Mononuclear cell (primary cell): ENCODE results near the gene RERE. TPM values are rescaled to one million over a fixed set of nuclear protein-coding genes. Genes with fewer than 3 reads are reported as not detected.

ENCODE experiments used
- H3K27me3 ChIP-seq: 2 replicates; pipeline ENCODE4 v1.6.0; 2011; ENCODE audit warnings: low read length, control low read depth; ENCODE audit not compliant: insufficient read depth
- H3K4me1 ChIP-seq: 2 replicates; pipeline ENCODE4 v1.5.1; 2011; ENCODE audit warnings: mild to moderate bottlenecking, low read length, control low read depth; ENCODE audit not compliant: insufficient read depth
- H3K4me3 ChIP-seq: 2 replicates; pipeline ENCODE4 v1.5.1; 2011; ENCODE audit warnings: mild to moderate bottlenecking, low read length, moderate library complexity
- H3K9me3 ChIP-seq: 2 replicates; pipeline ENCODE4 v1.5.1; 2011; ENCODE audit warnings: low read depth, mild to moderate bottlenecking, control low read depth, low read length
- total RNA-seq: library from RNA; depleted of rRNA; stranded (reverse); fragments of >200 nt; gene quantifications from one replicate; pipeline ENCODE4 v1.2.3, GENCODE V29; 2012

RERE gene
- total RNA-seq, 1 donor: 60.7 TPM

DNA sequence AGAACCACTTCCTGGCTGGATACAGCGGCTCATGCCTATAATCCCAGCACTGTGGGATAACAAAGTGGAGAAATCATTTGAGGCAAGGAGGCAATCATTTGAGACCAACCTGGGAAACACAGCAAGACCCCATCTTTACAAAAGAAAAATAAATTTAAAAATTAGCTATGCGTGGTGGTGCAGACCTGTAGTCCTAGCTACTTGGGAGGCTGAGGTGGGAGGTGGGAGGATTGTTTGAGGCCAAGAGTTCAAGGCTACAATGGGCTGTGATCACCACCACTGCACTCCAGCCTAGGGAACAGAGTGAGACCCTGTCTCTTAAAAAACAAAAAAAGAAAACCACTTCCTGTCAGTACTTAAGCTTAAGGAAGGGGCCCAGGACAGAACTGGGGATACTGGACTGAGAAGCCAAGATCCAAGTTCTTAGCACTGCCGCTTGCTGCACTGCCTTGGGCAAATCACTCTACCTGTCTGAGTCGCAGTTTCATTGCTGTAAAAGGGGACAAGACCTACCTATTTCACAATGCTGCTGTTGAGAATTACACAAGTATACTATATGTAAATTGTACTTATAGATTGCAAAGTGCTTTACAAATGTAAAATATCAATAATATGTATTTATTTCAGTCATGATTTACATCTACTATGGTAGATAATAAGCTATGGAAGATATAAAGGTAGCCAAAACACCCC is 154.9 kb downstream of the RERE start:
- no peaks in the 10 kb centered on the region for H3K27me3 ChIP-seq
- H3K4me3 ChIP-seq: no peak overlapping the region
- no peaks in the 10 kb centered on the region for H3K9me3 ChIP-seq
- H3K4me1 ChIP-seq: peaks cover 72% of the 10 kb centered on the region

DNA sequence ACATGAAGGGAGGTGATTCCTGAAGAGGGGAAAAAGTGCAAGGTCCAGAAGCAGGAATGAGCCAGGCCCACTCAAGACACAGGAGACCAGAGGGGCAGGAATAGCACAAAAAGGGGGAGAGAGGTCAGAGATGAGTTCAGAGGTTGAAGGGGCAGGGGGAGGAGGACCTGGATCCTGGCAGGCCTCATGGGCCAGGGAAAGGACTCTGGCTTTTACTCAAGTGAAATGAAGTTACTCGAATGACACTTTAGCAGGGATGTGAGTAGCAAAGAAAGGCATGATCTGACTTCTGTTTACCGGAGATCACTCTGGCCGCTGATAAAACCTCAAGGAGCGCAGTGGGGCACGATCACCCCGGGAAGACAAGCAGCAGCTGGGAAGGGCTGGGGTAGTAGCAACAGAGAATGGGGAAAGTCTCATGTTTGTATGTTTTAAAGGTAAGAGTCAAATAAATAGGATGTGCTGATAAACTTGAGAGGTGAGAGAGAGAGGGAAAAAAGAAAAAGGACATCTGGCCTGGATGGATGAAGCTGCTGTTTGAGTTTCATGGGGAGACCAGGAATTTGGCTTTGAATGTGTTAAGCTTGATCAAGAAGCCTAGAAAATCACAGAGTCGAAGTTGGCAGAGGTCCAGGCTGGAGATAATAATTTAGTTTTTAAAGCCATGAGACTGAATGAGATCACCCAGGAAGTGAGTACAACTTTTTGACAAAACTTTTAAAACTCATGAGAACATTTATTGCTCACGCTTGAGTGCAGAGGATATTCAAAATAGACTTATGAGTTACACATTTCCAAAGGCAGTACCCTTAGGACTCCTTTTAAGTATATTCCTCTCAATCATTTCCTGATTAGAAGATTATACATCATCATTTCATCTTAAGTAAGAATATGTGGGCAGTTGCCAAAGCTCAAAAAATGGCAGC is 156.0 kb downstream of the RERE start:
- Histone ChIP-seq H3K4me3 (no peak overlapping the region), H3K27me3 (no peaks in the 10 kb centered on the region), H3K9me3 (no peaks in the 10 kb centered on the region), H3K4me1 (peaks cover 62% of the 10 kb centered on the region)

DNA sequence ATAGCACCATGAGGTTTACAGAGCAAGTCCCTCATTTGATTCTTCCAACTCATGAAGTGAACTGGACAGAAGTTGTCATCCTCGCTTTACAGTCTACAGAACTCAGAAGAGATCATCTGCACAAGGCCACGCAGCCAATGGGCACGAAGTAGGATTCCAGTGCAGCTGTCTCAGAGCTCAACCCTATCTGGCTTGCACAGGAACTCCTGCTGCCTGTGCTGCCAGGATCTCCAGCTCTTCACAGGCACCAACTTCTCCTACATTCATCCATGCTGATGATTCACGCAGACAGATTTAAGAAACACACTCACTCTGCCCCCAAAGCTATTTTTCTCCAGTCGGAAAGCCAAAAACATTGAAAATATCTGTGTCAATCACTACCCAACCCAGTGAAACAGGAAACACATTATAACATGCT is 157.0 kb downstream of the RERE start:
- H3K9me3 ChIP-seq: no peaks in the 10 kb centered on the region
- H3K27me3 ChIP-seq: no peaks in the 10 kb centered on the region
- no peak overlapping the region for H3K4me3 ChIP-seq
- peaks cover 56% of the 10 kb centered on the region for H3K4me1 ChIP-seq

DNA sequence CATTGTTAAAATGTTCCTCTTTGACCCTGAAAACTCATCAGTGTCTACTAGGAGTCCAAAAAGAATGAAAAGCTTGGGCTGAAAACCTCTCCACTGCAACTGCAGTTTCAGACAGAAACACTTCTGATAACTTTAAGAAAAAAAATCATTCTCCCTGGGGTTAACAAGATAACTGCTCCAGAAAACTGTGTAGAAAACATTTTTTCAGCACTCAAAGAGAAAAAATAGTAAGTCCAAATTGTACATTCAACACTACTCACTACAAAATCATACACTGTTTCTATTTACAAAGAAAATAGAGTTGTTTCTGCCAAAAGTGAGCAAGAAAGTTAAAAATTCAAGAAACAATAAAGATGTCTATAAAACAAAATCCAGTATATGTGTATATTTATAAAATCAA is 157.8 kb downstream of the RERE start:
- H3K4me3 ChIP-seq: no peak overlapping the region
- H3K9me3 ChIP-seq: no peaks in the 10 kb centered on the region
- H3K27me3 ChIP-seq: no peaks in the 10 kb centered on the region
- H3K4me1 ChIP-seq: peaks cover 52% of the 10 kb centered on the region

DNA sequence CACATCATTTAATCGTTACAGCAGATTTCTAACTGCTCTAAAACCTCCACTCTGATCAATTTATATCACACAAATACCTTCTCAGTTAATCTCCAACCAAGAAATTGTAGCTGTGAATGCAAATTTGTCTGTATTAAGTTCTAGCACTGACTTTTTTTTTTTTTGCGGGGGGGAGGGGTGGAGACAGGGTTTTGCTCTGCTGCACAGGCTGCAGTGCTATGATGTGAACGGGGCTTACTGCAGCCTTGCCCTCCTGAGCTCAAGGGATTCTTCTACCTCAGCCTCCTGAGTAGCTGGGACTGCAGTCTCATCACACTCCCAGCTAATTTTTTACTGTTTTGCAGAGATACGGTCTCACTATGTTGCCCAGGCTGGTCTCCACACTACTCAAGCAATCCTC is 163.6 kb downstream of the RERE start:
- no peak overlapping the region for H3K4me3 ChIP-seq
- no peaks in the 10 kb centered on the region for H3K27me3 ChIP-seq
- H3K9me3 ChIP-seq: no peaks in the 10 kb centered on the region
- H3K4me1 ChIP-seq: peaks cover 22% of the 10 kb centered on the region

DNA sequence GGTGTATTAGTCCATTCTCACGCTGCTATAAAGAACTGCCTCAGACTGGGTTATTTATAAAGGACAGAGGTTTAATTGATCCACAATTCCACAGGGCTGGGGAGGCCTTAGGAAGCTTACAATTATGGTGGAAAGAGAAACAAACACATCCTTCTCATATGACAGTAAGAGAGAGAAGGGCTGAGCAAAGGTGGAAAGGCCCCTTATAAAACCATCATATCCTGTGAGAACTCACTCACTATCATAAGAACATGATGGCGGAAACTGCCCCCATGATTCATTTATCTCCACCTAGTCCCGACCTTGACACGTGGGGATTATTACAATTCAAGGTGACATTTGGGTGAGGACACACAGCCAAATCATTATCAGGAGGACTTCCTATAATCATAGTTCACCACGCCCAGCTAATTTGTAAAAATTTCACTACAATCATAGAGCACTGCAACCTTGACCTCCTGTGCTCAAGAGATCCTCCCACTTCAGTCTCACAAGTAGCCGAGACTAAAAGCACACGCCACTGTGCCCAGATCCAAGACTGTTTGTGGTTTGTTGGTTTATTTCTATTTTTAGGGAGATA is 164.9 kb downstream of the RERE start:
- H3K27me3 ChIP-seq: no peaks in the 10 kb centered on the region
- H3K9me3 ChIP-seq: no peaks in the 10 kb centered on the region
- peaks cover 22% of the 10 kb centered on the region for H3K4me1 ChIP-seq
- no peak overlapping the region for H3K4me3 ChIP-seq

DNA sequence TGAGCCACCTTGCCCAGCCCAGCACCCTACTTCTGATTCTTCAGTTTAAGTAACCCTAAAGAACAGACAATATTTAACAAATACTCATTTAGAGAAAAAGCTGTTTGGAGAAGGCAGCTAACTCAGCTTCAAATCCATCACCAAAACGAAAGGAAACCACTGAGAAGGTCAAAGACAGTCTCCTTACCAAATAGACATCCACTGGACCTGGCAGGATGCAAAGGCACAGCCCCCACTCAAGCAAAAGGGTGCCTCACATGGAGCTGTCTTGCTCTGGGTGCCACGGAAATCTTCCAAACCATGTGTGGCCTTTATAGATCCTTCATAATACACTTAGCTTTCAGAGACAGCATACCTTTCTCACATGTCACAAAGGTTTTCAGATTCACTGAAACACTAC is 165.5 kb downstream of the RERE start:
- no peaks in the 10 kb centered on the region for H3K9me3 ChIP-seq
- H3K4me3 ChIP-seq: no peak overlapping the region
- H3K4me1 ChIP-seq: peaks cover 22% of the 10 kb centered on the region

DNA sequence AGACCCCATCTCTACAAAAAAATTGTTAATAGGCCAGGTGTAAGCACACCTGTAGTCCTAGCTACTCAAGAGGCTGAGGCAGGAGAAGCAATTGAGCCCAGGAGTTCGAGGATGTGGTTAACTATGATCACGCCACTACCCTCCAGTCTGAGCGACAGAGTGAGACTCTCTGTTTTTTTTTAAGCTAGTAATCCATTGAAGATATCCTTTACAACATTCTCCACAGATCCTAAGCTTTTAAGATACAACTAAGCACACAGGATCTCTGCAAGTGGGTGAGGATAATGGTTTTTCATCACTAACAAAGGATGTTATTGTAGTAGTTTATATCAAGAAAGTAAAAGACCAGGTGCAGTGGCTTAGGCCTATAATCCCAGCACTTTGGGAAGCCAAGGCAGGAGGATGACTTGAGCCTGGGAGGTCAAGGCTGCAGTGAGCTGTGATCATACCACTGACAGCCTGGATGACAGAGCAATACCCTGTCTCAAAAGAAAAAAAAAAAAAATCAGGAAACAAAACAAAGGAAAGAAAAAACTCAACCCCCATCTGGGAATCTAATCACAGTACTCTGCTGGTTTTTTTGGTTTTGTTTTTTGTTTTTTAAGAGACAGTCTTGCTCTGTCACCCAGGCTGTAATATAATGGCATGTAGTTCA is 166.1 kb downstream of the RERE start:
- H3K27me3 ChIP-seq: no peaks in the 10 kb centered on the region
- no peak overlapping the region for H3K4me3 ChIP-seq
- H3K9me3 ChIP-seq: no peaks in the 10 kb centered on the region
- peaks cover 22% of the 10 kb centered on the region for H3K4me1 ChIP-seq

More for the DNA sequence above, 165.5 kb downstream of the RERE start:
- no peaks in the 10 kb centered on the region for H3K27me3 ChIP-seq

DNA sequence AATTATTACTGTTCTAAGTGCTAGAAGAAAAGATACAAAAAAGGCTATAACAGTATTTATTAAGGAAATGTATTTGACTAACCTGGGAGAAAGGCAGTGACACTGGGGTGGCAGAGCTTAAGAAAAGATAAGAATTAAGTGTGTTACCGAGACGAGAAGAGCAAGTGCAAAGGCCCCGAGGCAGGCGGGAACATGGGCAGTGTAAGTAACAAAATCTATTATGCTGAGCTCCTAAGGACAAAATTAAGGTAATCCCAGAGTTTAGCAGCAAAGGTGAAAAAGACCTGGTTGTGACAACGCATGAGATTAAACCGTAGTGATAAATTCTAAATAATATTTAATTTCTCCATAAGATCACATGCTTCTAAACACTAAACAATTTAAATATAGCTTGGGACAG is 167.6 kb downstream of the RERE start:
- Histone ChIP-seq H3K4me3 (no peak overlapping the region), H3K9me3 (no peaks in the 10 kb centered on the region), H3K27me3 (no peaks in the 10 kb centered on the region), H3K4me1 (peaks cover 22% of the 10 kb centered on the region)

DNA sequence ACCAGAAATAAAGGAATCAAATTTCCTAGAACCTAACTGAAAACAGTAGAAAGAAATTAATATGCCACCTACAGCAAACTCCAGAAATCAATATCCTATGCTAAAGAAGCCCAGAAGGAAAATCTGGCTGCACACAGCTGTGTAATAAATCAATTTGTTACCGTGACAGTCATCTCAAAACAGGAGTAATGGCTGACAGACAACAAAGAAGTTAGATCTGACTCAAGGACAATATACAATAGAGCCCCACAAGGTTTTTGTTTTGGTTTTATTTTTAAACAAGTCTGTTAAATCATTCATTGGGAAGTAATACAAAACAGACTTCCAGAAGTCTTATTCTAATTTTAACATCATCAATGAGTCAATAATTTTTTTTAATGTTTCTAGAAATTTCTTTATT is 168.4 kb downstream of the RERE start:
- Histone ChIP-seq H3K4me1 (peaks cover 22% of the 10 kb centered on the region), H3K27me3 (no peaks in the 10 kb centered on the region), H3K4me3 (no peak overlapping the region), H3K9me3 (no peaks in the 10 kb centered on the region)

DNA sequence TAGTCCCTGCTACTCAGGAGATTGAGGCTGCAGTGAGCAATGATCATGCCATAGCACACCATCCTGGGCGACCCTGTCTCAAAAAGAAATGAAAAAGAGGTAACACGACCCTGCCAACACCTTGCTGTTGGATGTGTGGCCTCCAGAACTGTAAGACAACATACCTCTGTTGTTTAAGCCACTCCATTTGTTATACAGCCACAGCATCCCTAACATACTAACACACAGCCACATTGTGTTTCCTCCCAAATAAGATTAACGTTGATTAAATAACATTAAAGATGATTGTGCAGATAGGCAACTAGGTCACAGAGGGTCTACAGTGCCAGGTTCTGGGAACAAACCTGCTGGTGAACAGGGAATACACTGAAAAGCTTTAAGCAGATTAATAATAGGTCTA is 170.4 kb downstream of the RERE start:
- Histone ChIP-seq H3K4me1 (peaks cover 15% of the 10 kb centered on the region), H3K4me3 (no peak overlapping the region), H3K9me3 (no peaks in the 10 kb centered on the region), H3K27me3 (no peaks in the 10 kb centered on the region)

DNA sequence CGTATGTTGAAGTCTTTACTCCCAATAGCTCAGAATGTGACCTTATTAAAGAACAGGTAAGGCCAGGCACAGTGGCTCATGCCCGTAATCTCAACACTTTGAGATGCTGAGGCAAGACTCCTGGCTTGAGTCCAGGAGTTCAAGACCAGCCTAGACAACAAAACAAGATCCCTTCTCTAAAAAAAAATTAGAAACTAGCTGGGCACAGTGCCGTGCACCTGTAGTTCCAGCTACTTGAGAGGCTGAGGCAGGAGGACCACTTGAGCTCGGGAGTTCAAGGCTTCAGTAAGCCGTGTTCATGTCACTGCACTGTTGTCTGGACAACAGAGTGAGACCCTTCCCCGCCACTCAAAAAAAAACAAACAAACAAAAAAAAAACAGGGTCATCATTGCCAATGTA is 171.3 kb downstream of the RERE start:
- Histone ChIP-seq H3K27me3 (no peaks in the 10 kb centered on the region), H3K9me3 (no peaks in the 10 kb centered on the region), H3K4me1 (peaks cover 7% of the 10 kb centered on the region), H3K4me3 (no peak overlapping the region)

DNA sequence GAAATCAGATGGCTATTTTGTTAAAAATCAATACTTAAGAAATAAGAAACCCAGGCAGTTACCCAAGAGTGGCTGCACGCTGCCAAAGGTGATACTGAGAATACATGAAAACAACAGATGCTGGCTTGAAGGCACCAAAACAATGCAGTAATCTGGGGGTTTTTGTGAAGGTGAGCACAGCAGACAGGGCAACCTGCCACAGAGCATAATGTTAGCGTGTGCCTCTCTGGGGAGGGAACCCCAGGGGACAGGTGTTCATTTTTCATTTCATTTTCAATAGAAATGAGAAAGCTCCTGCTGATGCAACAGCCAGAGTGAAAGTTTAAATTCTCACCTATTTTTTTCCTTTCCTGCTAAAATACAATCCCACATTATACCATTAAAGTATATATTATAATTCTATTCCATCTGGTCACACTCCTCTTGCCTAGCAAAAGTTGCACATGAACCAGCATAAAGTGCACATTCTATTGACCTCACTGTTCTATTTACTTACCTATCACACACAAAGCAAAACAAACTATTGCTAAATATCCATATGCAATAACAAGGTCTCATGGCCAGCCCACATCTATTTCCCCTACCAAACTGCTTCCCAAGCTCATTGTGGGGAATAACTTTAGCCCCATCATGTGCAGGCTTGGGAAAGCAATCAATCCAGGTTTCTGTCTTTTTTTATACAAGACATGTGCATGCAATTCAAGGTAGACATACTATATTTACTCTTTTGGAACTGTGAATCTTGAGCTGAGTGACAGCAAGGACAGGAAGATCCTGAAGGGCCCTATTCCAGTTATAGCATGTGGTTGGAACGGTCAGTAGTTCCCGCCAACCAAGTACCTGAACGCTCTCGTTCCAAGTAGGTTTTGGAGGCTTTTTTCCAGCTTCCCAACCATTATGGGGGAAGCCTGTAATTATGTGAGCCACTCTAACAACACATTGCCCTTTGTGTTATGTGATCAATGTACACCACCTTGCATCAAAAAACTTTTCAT is 173.6 kb downstream of the RERE start:
- no peak overlapping the region for H3K4me3 ChIP-seq

DNA sequence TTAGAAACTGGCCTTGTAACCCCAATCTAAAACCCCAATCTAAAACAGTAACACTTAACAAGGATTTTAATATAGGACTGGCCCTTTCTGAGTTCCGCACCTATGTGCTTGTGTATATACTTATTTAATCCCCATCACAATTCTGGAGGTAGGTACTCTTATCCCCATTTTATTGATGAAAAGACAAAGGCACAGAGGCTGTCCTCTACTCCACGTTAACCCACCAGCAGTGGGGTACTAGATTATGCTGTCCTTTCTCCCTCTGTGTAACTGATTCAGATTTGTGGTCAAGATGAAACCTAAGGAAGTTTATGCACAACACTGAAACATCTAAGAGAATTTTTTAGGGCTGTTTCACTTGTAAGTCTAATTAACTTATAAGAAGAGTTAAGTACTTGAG is 175.3 kb downstream of the RERE start:
- Histone ChIP-seq H3K4me3 (no peak overlapping the region), H3K27me3 (no peaks in the 10 kb centered on the region), H3K9me3 (no peaks in the 10 kb centered on the region), H3K4me1 (peaks cover 4% of the 10 kb centered on the region)

More for the DNA sequence above, 173.6 kb downstream of the RERE start:
- Histone ChIP-seq H3K27me3 (no peaks in the 10 kb centered on the region), H3K9me3 (no peaks in the 10 kb centered on the region), H3K4me1 (peaks cover 4% of the 10 kb centered on the region)
